Activated T-cell treated with anti-CD3 and anti-CD28 coated beads, Interleukin-2, amount 50 U/mL, for 24 hours (primary cell): ENCODE data around the gene WNT9B.
"Not testable (repeated sequence)": the region's sequence is repeated elsewhere in the genome, so short reads cannot be mapped to it uniquely, and the experiment has no call there.

Source experiments
- DNase-seq: peaks from one replicate; pipeline ENCODE4 v3.0.0-alpha.2; 2020
- H3K27ac Mint-ChIP-seq: 2 replicates; pipeline ENCODE4 v1.8.0; 2020; ENCODE audit warnings: mild to moderate bottlenecking, mixed read lengths
- H3K27me3 Mint-ChIP-seq: 2 replicates; pipeline ENCODE4 v1.8.0; 2020; ENCODE audit warnings: mixed read lengths
- H3K36me3 Mint-ChIP-seq: 2 replicates; pipeline ENCODE4 v1.8.0; 2020; ENCODE audit warnings: low read depth, mixed read lengths
- H3K4me1 Mint-ChIP-seq: 2 replicates; pipeline ENCODE4 v1.8.0; 2020; ENCODE audit warnings: low read depth, mixed read lengths
- H3K4me3 Mint-ChIP-seq: 2 replicates; pipeline ENCODE4 v1.8.0; 2020; ENCODE audit warnings: mild to moderate bottlenecking, moderate library complexity, mixed read lengths
- H3K9me3 Mint-ChIP-seq: 2 replicates; pipeline ENCODE4 v1.8.0; 2020; ENCODE audit warnings: mixed read lengths

Gene WNT9B

GRCh38 chr17:46833840-46834208 is 17.6 kb upstream of the WNT9B start:
- DNase-seq, result no peak
- Mint-ChIP-seq H3K27ac (no peak overlapping the region), H3K9me3 (no peaks in the 10 kb centered on the region), H3K36me3 (no peaks in the 10 kb centered on the region), H3K4me1 (peaks cover 8% of the 10 kb centered on the region), H3K27me3 (peaks cover 30% of the 10 kb centered on the region), H3K4me3 (no peak overlapping the region)

GRCh38 chr17:46834846-46835245 is 16.5 kb upstream of the WNT9B start:
- DNase-seq, result no peak
- Mint-ChIP-seq H3K27ac (no peak overlapping the region), H3K4me1 (peaks cover 8% of the 10 kb centered on the region), H3K9me3 (no peaks in the 10 kb centered on the region), H3K4me3 (no peak overlapping the region), H3K27me3 (peaks cover 30% of the 10 kb centered on the region), H3K36me3 (no peaks in the 10 kb centered on the region)

GRCh38 chr17:46836500-46836899 is 14.9 kb upstream of the WNT9B start:
- Mint-ChIP-seq H3K27ac (no peak overlapping the region), H3K4me1 (peaks cover 11% of the 10 kb centered on the region), H3K4me3 (no peak overlapping the region), H3K36me3 (no peaks in the 10 kb centered on the region), H3K27me3 (peaks cover 40% of the 10 kb centered on the region), H3K9me3 (no peaks in the 10 kb centered on the region)
- no peak for DNase-seq

- Mint-ChIP-seq H3K27me3 (peaks cover 45% of the 10 kb centered on the region), H3K4me3 (no peak overlapping the region), H3K4me1 (peaks cover 11% of the 10 kb centered on the region)
Observed at GRCh38 chr17:46837521-46837920, 13.9 kb upstream of the WNT9B start.

GRCh38 chr17:46839211-46839610 is 12.2 kb upstream of the WNT9B start:
- H3K27ac Mint-ChIP-seq, result no peak overlapping the region
- peaks cover 10% of the 10 kb centered on the region for H3K9me3 Mint-ChIP-seq
- H3K4me3 Mint-ChIP-seq, result no peak overlapping the region
- no peak for DNase-seq
- H3K4me1 Mint-ChIP-seq, result peaks cover 11% of the 10 kb centered on the region
- peaks cover 54% of the 10 kb centered on the region for H3K27me3 Mint-ChIP-seq
- peaks cover 3% of the 10 kb centered on the region for H3K36me3 Mint-ChIP-seq

More at GRCh38 chr17:46837521-46837920, 13.9 kb upstream of the WNT9B start:
- peaks cover under 1% of the 10 kb centered on the region for H3K9me3 Mint-ChIP-seq
- no peaks in the 10 kb centered on the region for H3K36me3 Mint-ChIP-seq
- DNase-seq, result no peak
- no peak overlapping the region for H3K27ac Mint-ChIP-seq

- H3K36me3 Mint-ChIP-seq, H3K4me3 Mint-ChIP-seq, H3K27ac Mint-ChIP-seq, DNase-seq: not testable (repeated sequence)
- Mint-ChIP-seq H3K4me1 (peaks cover 11% of the 10 kb centered on the region), H3K27me3 (peaks cover 60% of the 10 kb centered on the region), H3K9me3 (peaks cover 10% of the 10 kb centered on the region)
Observed at GRCh38 chr17:46840596-46840995, 10.8 kb upstream of the WNT9B start.

DNA sequence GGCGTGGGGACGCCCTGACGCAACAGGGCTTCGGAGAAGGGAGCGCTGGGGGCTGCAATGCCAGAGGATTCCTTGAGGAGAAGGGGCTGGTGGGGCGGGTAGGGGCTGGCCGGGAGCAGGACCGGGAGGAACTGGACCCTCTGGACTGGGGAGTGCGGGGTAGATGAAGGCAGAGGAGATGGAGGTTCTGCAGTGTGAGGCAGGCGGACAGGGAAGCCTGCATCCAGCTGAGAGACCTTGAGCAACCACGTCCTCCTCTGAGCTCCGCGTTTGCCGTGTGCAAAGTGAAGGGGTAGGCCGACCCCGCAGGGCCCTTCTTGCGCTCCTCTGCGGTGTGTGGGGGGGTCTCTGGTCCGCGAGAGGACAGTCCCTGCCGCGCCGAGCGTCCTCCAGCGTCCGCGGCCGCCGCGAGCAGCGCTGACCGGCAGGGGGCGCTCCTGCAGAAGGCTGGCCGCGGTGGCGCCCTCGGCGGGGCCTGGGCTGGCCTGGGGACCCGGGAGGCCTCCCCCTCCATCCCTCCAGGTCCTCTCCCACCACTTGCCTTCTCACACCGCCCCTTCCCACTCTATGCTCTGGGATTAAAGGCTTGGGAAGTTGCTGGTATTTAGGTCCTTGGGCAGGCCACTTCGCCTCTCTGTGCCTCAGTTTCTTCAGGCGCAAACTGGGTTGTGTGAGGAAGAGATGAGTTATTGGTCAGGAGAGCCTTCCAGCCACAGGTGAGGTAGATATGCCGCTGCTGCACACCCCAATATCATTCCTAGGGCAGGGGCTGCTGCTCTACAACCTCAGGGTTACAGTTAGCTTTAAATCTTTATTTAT is 9.6 kb upstream of the WNT9B start:
- no peak overlapping the region for H3K4me3 Mint-ChIP-seq
- peaks cover 3% of the 10 kb centered on the region for H3K36me3 Mint-ChIP-seq

GRCh38 chr17:46842835-46843234 is 8.5 kb upstream of the WNT9B start:
- DNase-seq, result no peak
- Mint-ChIP-seq H3K36me3 (peaks cover 3% of the 10 kb centered on the region), H3K4me3 (no peak overlapping the region), H3K9me3 (peaks cover 10% of the 10 kb centered on the region), H3K27me3 (peaks cover 66% of the 10 kb centered on the region), H3K4me1 (peaks cover 3% of the 10 kb centered on the region), H3K27ac (no peak overlapping the region)

More for the DNA sequence above, 9.6 kb upstream of the WNT9B start:
- Mint-ChIP-seq H3K27ac (no peak overlapping the region), H3K27me3 (peaks cover 63% of the 10 kb centered on the region), H3K4me1 (peaks cover 3% of the 10 kb centered on the region), H3K9me3 (peaks cover 10% of the 10 kb centered on the region)
- DNase-seq, result peak; percentile 55

DNA sequence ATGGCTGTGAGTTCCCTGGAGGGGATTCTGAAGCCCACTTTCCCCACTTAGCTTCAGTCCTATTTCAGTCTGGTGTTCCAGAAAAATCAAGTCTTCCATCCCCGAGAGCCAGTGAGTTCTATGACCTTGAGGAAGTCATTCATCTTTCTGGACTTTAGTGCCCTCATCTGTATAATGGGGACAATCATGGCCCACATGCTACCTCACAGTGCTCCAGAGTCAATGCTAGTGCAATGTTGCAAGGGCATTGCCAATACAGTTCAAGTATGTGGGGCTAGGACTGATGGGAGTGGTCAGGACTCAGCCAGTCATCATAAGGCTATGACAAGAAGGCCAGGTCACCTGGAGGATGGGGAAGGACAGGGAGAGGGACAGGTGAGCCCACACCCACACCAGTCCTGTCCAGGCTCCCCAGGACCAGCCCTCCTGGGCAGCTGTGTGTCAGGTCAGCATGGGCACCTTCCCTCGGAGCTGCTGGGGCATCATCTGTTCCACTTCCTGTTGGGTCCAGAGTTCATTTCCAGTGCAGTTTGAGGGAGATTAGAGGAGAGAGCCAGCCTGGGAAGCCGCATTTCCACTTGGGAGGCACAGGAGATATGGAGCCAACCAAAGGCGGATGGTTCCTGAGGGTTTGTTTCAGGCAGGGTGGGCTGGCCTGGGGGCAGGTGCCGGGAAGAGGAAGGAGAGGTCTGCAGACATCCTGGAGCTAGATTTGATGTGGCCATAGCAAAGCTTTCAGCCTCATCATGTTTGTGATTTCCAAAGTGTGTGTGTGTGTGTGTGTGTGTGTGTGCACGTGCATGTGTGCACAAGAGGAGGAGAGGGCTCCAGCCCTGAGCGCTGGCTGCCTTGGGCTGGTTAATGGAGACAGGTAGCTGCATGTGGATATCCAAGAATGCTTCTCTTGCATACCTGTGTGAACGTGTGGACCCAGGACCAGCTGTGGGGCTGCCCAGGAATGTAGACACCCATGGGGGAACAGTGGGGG is 3.9 kb upstream of the WNT9B start:
- no peak overlapping the region for H3K27ac Mint-ChIP-seq
- H3K4me3 Mint-ChIP-seq, result no peak overlapping the region
- H3K27me3 Mint-ChIP-seq, result peaks cover 77% of the 10 kb centered on the region
- H3K36me3 Mint-ChIP-seq, result peaks cover 3% of the 10 kb centered on the region
- H3K4me1 Mint-ChIP-seq, result peaks cover 10% of the 10 kb centered on the region
- no peak for DNase-seq
- peaks cover 10% of the 10 kb centered on the region for H3K9me3 Mint-ChIP-seq

DNA sequence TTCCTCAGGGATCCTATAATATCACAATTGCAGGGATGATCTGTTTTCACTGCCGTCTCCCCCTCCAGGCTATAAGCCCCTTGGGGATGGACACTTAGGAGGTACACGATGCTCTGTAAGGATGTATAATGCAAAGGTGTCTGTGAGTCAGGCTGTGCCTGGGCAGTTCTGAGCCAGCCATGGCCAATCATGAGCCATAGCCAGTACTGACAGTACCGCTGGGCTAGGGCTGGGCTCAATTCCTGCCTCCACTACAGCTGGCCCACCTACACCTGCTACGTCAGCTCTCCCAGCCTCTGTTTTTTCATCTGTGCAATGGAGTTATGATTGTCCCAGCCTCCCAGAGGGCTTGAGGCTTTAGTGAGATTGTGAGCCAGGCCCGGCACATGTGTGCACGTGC is 2.8 kb upstream of the WNT9B start:
- Mint-ChIP-seq H3K27ac (no peak overlapping the region), H3K27me3 (peaks cover 74% of the 10 kb centered on the region), H3K36me3 (peaks cover under 1% of the 10 kb centered on the region), H3K4me1 (peaks cover 13% of the 10 kb centered on the region), H3K9me3 (peaks cover 2% of the 10 kb centered on the region), H3K4me3 (no peak overlapping the region)
- DNase-seq, result no peak

DNA sequence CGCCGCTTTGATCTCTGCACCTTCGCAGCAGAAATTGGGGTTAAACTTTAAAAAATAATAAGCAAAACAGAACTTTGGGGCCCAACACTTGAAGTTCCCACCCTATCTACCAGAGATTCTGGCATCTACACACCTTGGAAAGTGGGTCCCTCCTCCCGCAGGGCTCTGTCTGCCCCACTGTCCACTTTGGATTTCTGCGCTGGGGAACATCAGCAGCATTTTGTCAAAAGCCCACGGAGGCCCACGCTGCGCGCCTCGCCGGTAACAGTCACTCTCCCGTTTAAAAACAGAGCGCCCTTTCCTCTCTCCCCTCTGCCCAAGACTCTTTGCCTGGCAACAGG is 725 bp upstream of the WNT9B start:
- H3K4me1 Mint-ChIP-seq, result peaks cover 13% of the 10 kb centered on the region

GRCh38 chr17:46853896-46854444 is 2.6 kb downstream of the WNT9B start:
- no peak overlapping the region for H3K27ac Mint-ChIP-seq

More for the DNA sequence above, 725 bp upstream of the WNT9B start:
- Mint-ChIP-seq H3K4me3 (peak overlapping the region; percentile 56), H3K27me3 (peaks cover 83% of the 10 kb centered on the region), H3K9me3 (no peaks in the 10 kb centered on the region), H3K27ac (no peak overlapping the region), H3K36me3 (no peaks in the 10 kb centered on the region)
- no peak for DNase-seq

DNA sequence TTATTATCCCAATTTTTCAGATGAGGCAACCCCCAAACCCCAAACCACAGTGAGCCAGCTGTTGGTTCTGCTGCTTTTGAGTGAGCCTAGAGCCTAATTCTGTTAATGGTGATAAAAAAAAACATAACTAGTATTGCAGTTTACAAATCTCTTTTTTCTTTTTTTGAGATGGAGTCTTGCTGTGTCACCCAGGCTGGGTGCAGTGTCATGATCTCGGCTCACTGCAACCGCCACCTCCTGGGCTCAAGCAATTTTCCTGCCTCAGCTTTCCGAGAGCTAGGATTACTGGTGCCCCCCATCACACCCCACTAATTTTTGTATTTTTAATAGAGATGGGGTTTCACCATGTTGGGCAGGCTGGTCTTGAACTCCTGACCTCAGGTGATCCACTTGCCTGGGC is 3.1 kb downstream of the WNT9B start:
- DNase-seq, result no peak
- Mint-ChIP-seq H3K27ac (no peak overlapping the region), H3K4me3 (no peak overlapping the region), H3K9me3 (no peaks in the 10 kb centered on the region), H3K27me3 (peaks cover 73% of the 10 kb centered on the region), H3K36me3 (no peaks in the 10 kb centered on the region), H3K4me1 (peaks cover 13% of the 10 kb centered on the region)

More at GRCh38 chr17:46853896-46854444, 2.6 kb downstream of the WNT9B start:
- peaks cover 13% of the 10 kb centered on the region for H3K4me1 Mint-ChIP-seq
- no peaks in the 10 kb centered on the region for H3K36me3 Mint-ChIP-seq
- no peak overlapping the region for H3K4me3 Mint-ChIP-seq
- H3K27me3 Mint-ChIP-seq, result peaks cover 75% of the 10 kb centered on the region
- H3K9me3 Mint-ChIP-seq, result no peaks in the 10 kb centered on the region
- DNase-seq, result no peak

GRCh38 chr17:46854948-46855347 is 3.6 kb downstream of the WNT9B start:
- no peaks in the 10 kb centered on the region for H3K9me3 Mint-ChIP-seq
- no peak for DNase-seq
- no peak overlapping the region for H3K4me3 Mint-ChIP-seq
- H3K36me3 Mint-ChIP-seq, result no peaks in the 10 kb centered on the region
- H3K27me3 Mint-ChIP-seq, result peaks cover 71% of the 10 kb centered on the region
- H3K4me1 Mint-ChIP-seq, result peaks cover 13% of the 10 kb centered on the region
- H3K27ac Mint-ChIP-seq, result no peak overlapping the region
